SK-N-SH treated with all-trans-retinoic acid at 6 μM for 48 hours (cell line): Measurements from ENCODE around the gene NCAM2.
"Not testable (repeated sequence)": the region's sequence is repeated elsewhere in the genome, so short reads cannot be mapped to it uniquely, and the experiment has no call there.

Experiments used
- ATAC-seq: fragments of 200-7000 bp; cut with Tn5 transposase; 3 replicates; pipeline ENCODE4 v1.9.1; 2020; ENCODE audit warnings: mild to moderate bottlenecking, moderate library complexity
- ARNTL ChIP-seq: fragments of 450-650 bp; formaldehyde crosslinking; IDR thresholded peaks from 2 replicates; pipeline ENCODE4 v1.5.0; 2020; ENCODE audit warnings: low read depth, mild to moderate bottlenecking, moderate library complexity, borderline replicate concordance
- BACH2 ChIP-seq: fragments of 250-450 bp; sonication (Bioruptor Pico); IDR thresholded peaks from 2 replicates; pipeline ENCODE4 v1.9.0; 2021; ENCODE audit warnings: mild to moderate bottlenecking, borderline replicate concordance
- CREB5 ChIP-seq: fragments of 250-450 bp; sonication (Bioruptor Pico); IDR thresholded peaks from 2 replicates; pipeline ENCODE4 v1.5.1; 2020; ENCODE audit warnings: low read depth, mild to moderate bottlenecking, moderate library complexity
- CSDC2 ChIP-seq: fragments of 250-450 bp; sonication (Bioruptor Pico); IDR thresholded peaks from 2 replicates; pipeline ENCODE4 v1.5.0; 2020; ENCODE audit warnings: mild to moderate bottlenecking, moderate library complexity
- CSRNP3 ChIP-seq: fragments of 250-450 bp; sonication (Bioruptor Pico); IDR thresholded peaks from 2 replicates; pipeline ENCODE4 v1.5.1; 2021; ENCODE audit warnings: mild to moderate bottlenecking, moderate library complexity
- ESRRG ChIP-seq: fragments of 250-450 bp; sonication (Bioruptor Pico); IDR thresholded peaks from 2 replicates; pipeline ENCODE4 v1.6.1; 2021; ENCODE audit warnings: mild to moderate bottlenecking
- GLIS3 ChIP-seq: fragments of 250-450 bp; sonication (Bioruptor Pico); IDR thresholded peaks from 2 replicates; pipeline ENCODE4 v1.5.0; 2020; ENCODE audit warnings: mild to moderate bottlenecking, moderate library complexity
- ISL1 ChIP-seq: fragments of 250-450 bp; sonication (Bioruptor Pico); IDR thresholded peaks from 2 replicates; pipeline ENCODE4 v2.1.2; 2022; ENCODE audit warnings: mild to moderate bottlenecking, moderate library complexity
- OSR1 ChIP-seq: fragments of 250-450 bp; sonication (Bioruptor Pico); IDR thresholded peaks from 2 replicates; pipeline ENCODE4 v1.8.0; 2022; ENCODE audit warnings: moderate library complexity, mild to moderate bottlenecking, inconsistent platforms
- PATZ1 ChIP-seq: fragments of 250-450 bp; sonication (Bioruptor Pico); IDR thresholded peaks from 2 replicates; pipeline ENCODE4 v1.8.0; 2020; ENCODE audit warnings: mild to moderate bottlenecking, moderate library complexity, borderline replicate concordance
- POU6F1 ChIP-seq: fragments of 250-450 bp; sonication (Bioruptor Pico); IDR thresholded peaks from 2 replicates; pipeline ENCODE4 v1.8.0; 2021; ENCODE audit warnings: low read depth, mild to moderate bottlenecking, moderate library complexity, borderline replicate concordance
- PPARA ChIP-seq: fragments of 250-450 bp; sonication (Bioruptor Pico); IDR thresholded peaks from 2 replicates; pipeline ENCODE4 v1.5.0; 2020; ENCODE audit warnings: mild to moderate bottlenecking, borderline replicate concordance
- RARB ChIP-seq: fragments of 250-450 bp; sonication (Bioruptor Pico); IDR thresholded peaks from 2 replicates; pipeline ENCODE4 v1.8.0; 2021; ENCODE audit warnings: mild to moderate bottlenecking, moderate library complexity
- SNAI2 ChIP-seq: fragments of 250-450 bp; sonication (Bioruptor Pico); IDR thresholded peaks from 2 replicates; pipeline ENCODE4 v1.5.0; 2020; ENCODE audit warnings: mild to moderate bottlenecking, moderate library complexity
- TCF4 ChIP-seq: fragments of 250-450 bp; sonication (Bioruptor Pico); IDR thresholded peaks from 2 replicates; pipeline ENCODE4 v1.8.0; 2021; ENCODE audit warnings: mild to moderate bottlenecking, moderate library complexity, borderline replicate concordance
- TOX ChIP-seq: fragments of 250-450 bp; sonication (Bioruptor Pico); IDR thresholded peaks from 2 replicates; pipeline ENCODE4 v1.8.0; 2021; ENCODE audit warnings: mild to moderate bottlenecking, moderate library complexity, borderline replicate concordance
- ZC3H10 ChIP-seq: fragments of 250-450 bp; sonication (Bioruptor Pico); IDR thresholded peaks from 2 replicates; pipeline ENCODE4 v1.5.1; 2021; ENCODE audit warnings: mild to moderate bottlenecking, moderate library complexity
- ZFP30 ChIP-seq: fragments of 450-650 bp; formaldehyde crosslinking; IDR thresholded peaks from 2 replicates; pipeline ENCODE4 v1.5.0; 2022; ENCODE audit warnings: mild to moderate bottlenecking, moderate library complexity
- ZNF565 ChIP-seq: fragments of 450-650 bp; formaldehyde crosslinking; conservative IDR thresholded peaks from 2 replicates; pipeline ENCODE4 v1.5.0; 2020; ENCODE audit warnings: low read depth, mild to moderate bottlenecking, moderate library complexity
- ZNF70 ChIP-seq: fragments of 450-650 bp; formaldehyde crosslinking; IDR thresholded peaks from 2 replicates; pipeline ENCODE4 v1.5.0; 2020; ENCODE audit warnings: mild to moderate bottlenecking, moderate library complexity
- ZNF8 ChIP-seq: fragments of 450-650 bp; formaldehyde crosslinking; IDR thresholded peaks from 2 replicates; pipeline ENCODE4 v1.5.0; 2020; ENCODE audit warnings: mild to moderate bottlenecking, moderate library complexity

NCAM2 gene

GRCh38 chr21:21394064-21394463 lies 395.9 kb downstream of the NCAM2 start:
- no peak for TF ChIP-seq ZFP30 (CRISPR knock-in tag)
- peak; percentile 81 for TF ChIP-seq ISL1
- TF ChIP-seq OSR1 (CRISPR knock-in tag), result no peak
- no peak for TF ChIP-seq BACH2
- TF ChIP-seq, all 23 proteins: peak for 1
- no peak for ATAC-seq

- TF ChIP-seq ZC3H10 (CRISPR knock-in tag), result no peak
- no peak for TF ChIP-seq ZNF8 (CRISPR knock-in tag)
- TF ChIP-seq ARNTL (CRISPR knock-in tag), result no peak
- TF ChIP-seq CREB5 (CRISPR knock-in tag), result no peak
- TF ChIP-seq GLIS3 (CRISPR knock-in tag), result no peak
- TF ChIP-seq ZNF565, result no peak
- TF ChIP-seq CSDC2 (CRISPR knock-in tag), result no peak
- TF ChIP-seq BACH2, result no peak
- no peak for TF ChIP-seq ZFP30 (CRISPR knock-in tag)
- no peak for TF ChIP-seq PPARA (CRISPR knock-in tag)
- TF ChIP-seq CSRNP3 (CRISPR knock-in tag), result no peak
- no peak for TF ChIP-seq SNAI2 (CRISPR knock-in tag)
- TF ChIP-seq POU6F1 (CRISPR knock-in tag), result no peak
- no peak for TF ChIP-seq TCF4 (CRISPR knock-in tag)
- no peak for TF ChIP-seq ESRRG
- no peak for ATAC-seq
These were observed 398.2 kb downstream of the NCAM2 start for GRCh38 chr21:21396424-21396823.

- TF ChIP-seq RARB (CRISPR knock-in tag), result no peak
- no peak for TF ChIP-seq GLIS3 (CRISPR knock-in tag)
- no peak for TF ChIP-seq CREB5 (CRISPR knock-in tag)
- TF ChIP-seq ESRRG, result no peak
- TF ChIP-seq PATZ1 (CRISPR knock-in tag), result no peak
- no peak for TF ChIP-seq CSDC2 (CRISPR knock-in tag)
- no peak for TF ChIP-seq TCF4 (CRISPR knock-in tag)
- TF ChIP-seq ISL1, result no peak
- TF ChIP-seq SNAI2 (CRISPR knock-in tag), result no peak
- ATAC-seq, result no peak
These were observed 399.3 kb downstream of the NCAM2 start for GRCh38 chr21:21397464-21397863.

GRCh38 chr21:21401444-21401843 lies 403.2 kb downstream of the NCAM2 start:
- TF ChIP-seq GLIS3 (CRISPR knock-in tag) (no peak), TCF4 (CRISPR knock-in tag) (peak; percentile 64; the same call in 1 of the 2 replicates), ZFP30 (CRISPR knock-in tag) (no peak), SNAI2 (CRISPR knock-in tag) (no peak), ZC3H10 (CRISPR knock-in tag) (peak; percentile 45; the same call in 1 of the 2 replicates), CSRNP3 (CRISPR knock-in tag) (no peak), ZNF70 (CRISPR knock-in tag) (no peak), ISL1 (peak; percentile 65), TOX (CRISPR knock-in tag) (0 out of 2 replicates have a peak, but pooled peaks have one; percentile 11), ARNTL (CRISPR knock-in tag) (no peak)
- ATAC-seq, result no peak; the same call in 2 of the 3 replicates

- ATAC-seq, result not testable (repeated sequence)
These were observed 404.0 kb downstream of the NCAM2 start for GRCh38 chr21:21402187-21402586.

GRCh38 chr21:21404261-21404660 lies 406.1 kb downstream of the NCAM2 start:
- ATAC-seq, result not testable (repeated sequence)
